HCT116 (cell line): ENCODE data around the gene NTNG1. TPM values are rescaled to one million over a fixed set of nuclear protein-coding genes. Genes with fewer than 3 reads are reported as not detected.

Experiments
- ATAC-seq: fragments of 200-7000 bp; cut with Tn5 transposase; 2 replicates; pipeline ENCODE4 v1.9.1; 2020; ENCODE audit warnings: mild to moderate bottlenecking, moderate library complexity
- BruUV-seq: library from RNA; stranded (reverse); fragments of 400-500 nt; replicated peaks from 2 replicates; lab custom pipeline; 2021; lab: Mats Ljungman, UMichigan
- CTCF ChIA-PET: fragments of 300-600 bp; sonication (Branson Sonifier 250); formaldehyde crosslinking; loops from one replicate; lab custom pipeline; 2021; ENCODE audit warnings: antibody characterized with exemption; lab: Charles Lee
- POLR2A ChIA-PET: fragments of 300-600, 350-600 bp; sonication (Branson Sonifier 250); formaldehyde crosslinking; loops from one replicate; lab custom pipeline; 2021; ENCODE audit warnings: antibody characterized with exemption; lab: Charles Lee
- RAD21 ChIA-PET, 2 experiments: fragments of 300-600 bp; sonication (Branson Sonifier 250); formaldehyde crosslinking; loops; one replicate each; lab custom pipeline; 2023; ENCODE audit warnings: low total read pairs in 2 of 2; ENCODE audit not compliant: uncharacterized antibody in 2 of 2, unreplicated experiment in 2 of 2, low non-redundant PET in 1 of 2; lab: Charles Lee
- DNase-seq: peaks from one replicate; pipeline ENCODE4 v3.0.0-alpha.2; 2010; ENCODE audit warnings: low read depth, low spot score
- H2AFZ ChIP-seq: fragments of 200-600 bp; shearing (Covaris generic), sonication (generic); 2 replicates; pipeline ENCODE4 v1.6.1; 2017; ENCODE audit warnings: low read depth, mixed run types, mixed read lengths, antibody characterized with exemption, low read length; ENCODE audit not compliant: poor library complexity, severe bottlenecking
- H3K27ac ChIP-seq: 2 replicates; pipeline ENCODE4 v1.5.1; 2012; ENCODE audit warnings: low read depth, low read length
- H3K27me3 ChIP-seq: fragments of 200-600 bp; sonication (generic); 2 replicates; pipeline ENCODE4 v1.6.1; 2016; ENCODE audit warnings: mixed run types, low read length, mixed read lengths; ENCODE audit not compliant: insufficient read depth
- H3K36me3 ChIP-seq, 2 experiments: fragments of 200-500 bp in 1 of 2; fragments of 200-600 bp in 1 of 2; sonication (Bioruptor generic) in 1 of 2; sonication (generic) in 1 of 2; 2 replicates each; pipeline versions ENCODE4 v1.5.1 to v1.6.1; 2014 to 2016; ENCODE audit warnings: low read length in 2 of 2, inconsistent platforms in 1 of 2, mixed read lengths in 1 of 2, mixed run types in 1 of 2; ENCODE audit not compliant: insufficient read depth in 2 of 2, control insufficient read depth in 1 of 2
- H3K4me1 ChIP-seq, 2 experiments: fragments of 200-600 bp in 1 of 2; sonication (generic) in 1 of 2; 2 replicates each; pipeline versions ENCODE4 v1.5.1 to v1.6.1; 2012 to 2017; ENCODE audit warnings: low read length in 2 of 2, inconsistent platforms in 1 of 2, mild to moderate bottlenecking in 1 of 2, mixed read lengths in 1 of 2, mixed run types in 1 of 2, moderate library complexity in 1 of 2; ENCODE audit not compliant: insufficient read depth in 2 of 2, control insufficient read depth in 1 of 2
- H3K4me2 ChIP-seq: fragments of 200-600 bp; sonication (generic); 2 replicates; pipeline ENCODE4 v1.6.1; 2017; ENCODE audit warnings: mixed run types, low read length, mixed read lengths
- H3K4me3 ChIP-seq, 2 experiments: fragments of 200-600 bp in 1 of 2; sonication (generic) in 1 of 2; replicated peaks in 1 of 2; 2 replicates each; pipeline ENCODE4 v1.5.1; 2011 to 2016; ENCODE audit warnings: low read length in 2 of 2, control low read depth in 1 of 2, low read depth in 1 of 2, mild to moderate bottlenecking in 1 of 2, mixed read lengths in 1 of 2, mixed run types in 1 of 2
- H3K79me2 ChIP-seq: fragments of 200-600 bp; sonication (generic); 2 replicates; pipeline ENCODE4 v1.6.1; 2017; ENCODE audit warnings: mild to moderate bottlenecking, mixed run types, low read length, moderate library complexity, mixed read lengths; ENCODE audit not compliant: insufficient read depth
- H3K9ac ChIP-seq: fragments of 200-600 bp; sonication (generic); 2 replicates; pipeline ENCODE4 v1.6.1; 2016; ENCODE audit warnings: low read length, mixed read lengths
- H3K9me2 ChIP-seq: fragments of 200-600 bp; sonication (generic), shearing (Covaris generic); 2 replicates; pipeline ENCODE4 v1.6.1; 2017; ENCODE audit warnings: mixed run types, mild to moderate bottlenecking, moderate library complexity; ENCODE audit not compliant: insufficient read depth
- H3K9me3 ChIP-seq, 2 experiments: fragments of 200-500 bp in 1 of 2; fragments of 200-600 bp in 1 of 2; sonication (Bioruptor generic) in 1 of 2; sonication (generic) in 1 of 2; 2 replicates each; pipeline ENCODE4 v1.6.1; 2014 to 2017; ENCODE audit warnings: low read length in 2 of 2, mixed read lengths in 2 of 2, inconsistent platforms in 1 of 2, low read depth in 1 of 2, mild to moderate bottlenecking in 1 of 2, mixed run types in 1 of 2, moderate library complexity in 1 of 2; ENCODE audit not compliant: control insufficient read depth in 1 of 2, insufficient read depth in 1 of 2
- H4K20me1 ChIP-seq: fragments of 200-600 bp; sonication (generic), shearing (Covaris generic); 2 replicates; pipeline ENCODE4 v1.6.1; 2017; ENCODE audit warnings: mixed run types, mild to moderate bottlenecking, moderate library complexity; ENCODE audit not compliant: insufficient read depth
- CBX3 ChIP-seq: IDR thresholded peaks from 2 replicates; pipeline ENCODE4 v1.6.1; 2012; ENCODE audit warnings: low read depth
- CEBPB ChIP-seq: IDR thresholded peaks from 2 replicates; pipeline ENCODE4 v1.6.1; 2012; ENCODE audit warnings: low read depth
- FOSL1 ChIP-seq: IDR thresholded peaks from 2 replicates; pipeline ENCODE4 v1.6.1; 2012; ENCODE audit warnings: low read depth
- POLR2AphosphoS5 ChIP-seq: IDR thresholded peaks from 2 replicates; pipeline ENCODE4 v1.6.1; 2011; ENCODE audit warnings: mild to moderate bottlenecking, low read depth, low read length, moderate library complexity
- REST ChIP-seq: IDR thresholded peaks from 2 replicates; pipeline ENCODE4 v1.6.1; 2012; ENCODE audit warnings: low read depth
- ZFX ChIP-seq: fragments of 450-650 bp; IDR thresholded peaks from 2 replicates; pipeline ENCODE4 v1.6.1; 2017
- ZNF274 ChIP-seq: fragments of 200-500 bp; sonication (Bioruptor generic); IDR thresholded peaks from 2 replicates; pipeline ENCODE4 v1.6.1; 2014; ENCODE audit warnings: mild to moderate bottlenecking, low read depth, low read length, inconsistent platforms
- intact Hi-C: fragments of 100-400 bp; cut with micrococcal nuclease; formaldehyde crosslinking; loops from 2 replicates; pipeline ENCODE4 v1.10.0; 2022
- total RNA-seq: library from RNA; stranded (reverse); gene quantifications from one replicate; pipeline ENCODE4 v1.2.1, GENCODE V29; 2021; ENCODE audit not compliant: unreplicated experiment
- TF ChIP-seq, protein P1 (sequence below): IDR thresholded peaks from 2 replicates; pipeline ENCODE4 v1.6.1; 2011; ENCODE audit warnings: mild to moderate bottlenecking, low read length, moderate library complexity; ENCODE audit not compliant: insufficient replicate concordance; ENCODE audit errors: extremely low read depth

NTNG1 gene
- total RNA-seq, 1 experiment from 2014 or later, result not detected

- TF ChIP-seq REST, result no peak
- no peak for TF ChIP-seq FOSL1
- TF ChIP-seq, all 23 proteins: peak for 0
Measured at GRCh38 chr1:107264561-107264960, 123.7 kb downstream of the NTNG1 start (continued).

- CTCF ChIA-PET, result no interaction called here
- no peak for DNase-seq
- H3K79me2 ChIP-seq, result no peaks in the 10 kb centered on the region
- no peak overlapping the region for H2AFZ ChIP-seq
- no peak overlapping the region for H3K27ac ChIP-seq
- H3K9ac ChIP-seq, result no peak overlapping the region
- H4K20me1 ChIP-seq, result no peaks in the 10 kb centered on the region
- no peak for ATAC-seq
- TF ChIP-seq POLR2AphosphoS5 (no peak), CBX3 (no peak), CEBPB (no peak), REST (no peak), ZFX (no peak), FOSL1 (no peak), ZNF274 (no peak)
- TF ChIP-seq, protein P1, sequence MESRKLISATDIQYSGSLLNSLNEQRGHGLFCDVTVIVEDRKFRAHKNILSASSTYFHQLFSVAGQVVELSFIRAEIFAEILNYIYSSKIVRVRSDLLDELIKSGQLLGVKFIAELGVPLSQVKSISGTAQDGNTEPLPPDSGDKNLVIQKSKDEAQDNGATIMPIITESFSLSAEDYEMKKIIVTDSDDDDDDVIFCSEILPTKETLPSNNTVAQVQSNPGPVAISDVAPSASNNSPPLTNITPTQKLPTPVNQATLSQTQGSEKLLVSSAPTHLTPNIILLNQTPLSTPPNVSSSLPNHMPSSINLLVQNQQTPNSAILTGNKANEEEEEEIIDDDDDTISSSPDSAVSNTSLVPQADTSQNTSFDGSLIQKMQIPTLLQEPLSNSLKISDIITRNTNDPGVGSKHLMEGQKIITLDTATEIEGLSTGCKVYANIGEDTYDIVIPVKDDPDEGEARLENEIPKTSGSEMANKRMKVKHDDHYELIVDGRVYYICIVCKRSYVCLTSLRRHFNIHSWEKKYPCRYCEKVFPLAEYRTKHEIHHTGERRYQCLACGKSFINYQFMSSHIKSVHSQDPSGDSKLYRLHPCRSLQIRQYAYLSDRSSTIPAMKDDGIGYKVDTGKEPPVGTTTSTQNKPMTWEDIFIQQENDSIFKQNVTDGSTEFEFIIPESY, result no peak
- H3K4me1 ChIP-seq, result no peaks in the 10 kb centered on the region
- POLR2A ChIA-PET, result no interaction called here
- no peaks in the 10 kb centered on the region for H3K9me2 ChIP-seq
- BruUV-seq, result no TSS peak
- no peak overlapping the region for H3K4me2 ChIP-seq
- RAD21 ChIA-PET, result no interaction called here
- no peaks in the 10 kb centered on the region for H3K36me3 ChIP-seq
- H3K9me3 ChIP-seq, result peaks cover 1 to 13% of the 10 kb centered on the region in 2 experiments; a peak in 2 of 4 replicates
- H3K4me3 ChIP-seq, result no peak overlapping the region
- H3K27me3 ChIP-seq, result no peaks in the 10 kb centered on the region
- intact Hi-C loops, result no loop called here
Measured at GRCh38 chr1:107267489-107267888, 126.7 kb downstream of the NTNG1 start.
